Neural cell (in vitro differentiated cells): ENCODE measurements around the gene DTYMK. TPM values are rescaled to one million over a fixed set of nuclear protein-coding genes. Genes with fewer than 3 reads are reported as not detected.
A peak's percentile ranks its signal among the peaks of the same experiment; 100 is the strongest.

Source experiments
- H2AFZ ChIP-seq: fragments of 200-600, 300-800 bp; sonication (generic), shearing (Covaris generic); 2 replicates; pipeline ENCODE4 v1.6.0; 2014; ENCODE audit warnings: low read depth, mild to moderate bottlenecking, antibody characterized with exemption, low read length, moderate library complexity
- H3F3A ChIP-seq: fragments of 200-600 bp; shearing (Covaris generic); 2 replicates; pipeline ENCODE4 v1.6.1; 2016; ENCODE audit warnings: mild to moderate bottlenecking, moderate library complexity, mixed read lengths, antibody characterized with exemption, low read length; ENCODE audit not compliant: insufficient read depth, poor library complexity, severe bottlenecking
- H3K27ac ChIP-seq: fragments of 200-600, 300-800 bp; sonication (generic), shearing (Covaris generic); 2 replicates; pipeline ENCODE4 v1.5.1; 2014; ENCODE audit warnings: mild to moderate bottlenecking, low read length, moderate library complexity
- H3K27me3 ChIP-seq: fragments of 300-800, 200-600 bp; sonication (generic), shearing (Covaris generic); 2 replicates; pipeline ENCODE4 v1.6.0; 2014; ENCODE audit warnings: mild to moderate bottlenecking, low read depth, low read length, moderate library complexity; ENCODE audit not compliant: insufficient read depth
- H3K36me3 ChIP-seq: fragments of 300-800, 200-600 bp; sonication (generic), shearing (Covaris generic); 2 replicates; pipeline ENCODE4 v1.5.1; 2014; ENCODE audit warnings: mild to moderate bottlenecking, antibody characterized with exemption, low read length, moderate library complexity; ENCODE audit not compliant: insufficient read depth
- H3K4me2 ChIP-seq: fragments of 300-800, 200-600 bp; sonication (generic), shearing (Covaris generic); 2 replicates; pipeline ENCODE4 v1.6.0; 2014; ENCODE audit warnings: mild to moderate bottlenecking, low read length
- H3K4me3 ChIP-seq: fragments of 300-800, 200-600 bp; sonication (generic), shearing (Covaris generic); 2 replicates; pipeline ENCODE4 v1.5.1; 2014; ENCODE audit warnings: mild to moderate bottlenecking, low read length, moderate library complexity
- H3K79me2 ChIP-seq: fragments of 200-600 bp; shearing (Covaris generic); replicated peaks from 2 replicates; pipeline ENCODE4 v1.6.0; 2014; ENCODE audit warnings: mild to moderate bottlenecking, low read length, moderate library complexity; ENCODE audit not compliant: insufficient read depth
- H3K9ac ChIP-seq: fragments of 300-800, 200-600 bp; sonication (generic), shearing (Covaris generic); 2 replicates; pipeline ENCODE4 v1.6.1; 2016; ENCODE audit warnings: mild to moderate bottlenecking, low read length, mixed read lengths
- H3K9me2 ChIP-seq: fragments of 200-600 bp; shearing (Covaris generic); 2 replicates; pipeline ENCODE4 v1.6.1; 2016; ENCODE audit warnings: mild to moderate bottlenecking, low read length, mixed read lengths; ENCODE audit not compliant: insufficient read depth
- H3K9me3 ChIP-seq: fragments of 200-600, 300-800 bp; sonication (generic), shearing (Covaris generic); 2 replicates; pipeline ENCODE4 v1.6.1; 2016; ENCODE audit warnings: mild to moderate bottlenecking, mixed run types, low read length, moderate library complexity, mixed read lengths
- H4K20me1 ChIP-seq: fragments of 200-600 bp; shearing (Covaris generic); 2 replicates; pipeline ENCODE4 v1.6.1; 2016; ENCODE audit warnings: mild to moderate bottlenecking, mixed run types; ENCODE audit not compliant: insufficient read depth
- CTCF ChIP-seq: fragments of 450-650 bp; IDR thresholded peaks from 2 replicates; pipeline ENCODE4 v1.5.1; 2014; ENCODE audit warnings: antibody characterized with exemption, mild to moderate bottlenecking, moderate library complexity; ENCODE audit not compliant: poor library complexity, severe bottlenecking
- EP300 ChIP-seq: fragments of 450-650 bp; conservative IDR thresholded peaks from 2 replicates; pipeline ENCODE4 v1.6.1; 2014; ENCODE audit warnings: antibody characterized with exemption, mild to moderate bottlenecking, moderate library complexity; ENCODE audit not compliant: poor library complexity, severe bottlenecking
- EZH2 ChIP-seq: fragments of 200-600, 300-800 bp; shearing (Covaris generic), sonication (generic); IDR thresholded peaks from 2 replicates; pipeline ENCODE4 v1.6.1; 2014; ENCODE audit warnings: antibody characterized with exemption, low read length, borderline replicate concordance, mild to moderate bottlenecking; ENCODE audit not compliant: insufficient read depth, poor library complexity, severe bottlenecking
- MXI1 ChIP-seq: fragments of 450-650 bp; conservative IDR thresholded peaks from 2 replicates; pipeline ENCODE4 v1.6.1; 2014; ENCODE audit warnings: antibody characterized with exemption, mild to moderate bottlenecking; ENCODE audit not compliant: poor library complexity, severe bottlenecking
- POLR2AphosphoS5 ChIP-seq: IDR thresholded peaks from 2 replicates; pipeline ENCODE4 v1.6.1; 2012
- RAD21 ChIP-seq: fragments of 450-650 bp; conservative IDR thresholded peaks from 2 replicates; pipeline ENCODE4 v1.6.1; 2014; ENCODE audit warnings: antibody characterized with exemption, mild to moderate bottlenecking, moderate library complexity
- REST ChIP-seq: IDR thresholded peaks from 2 replicates; pipeline ENCODE4 v1.6.1; 2012; ENCODE audit warnings: borderline replicate concordance
- SMC3 ChIP-seq: fragments of 450-650 bp; conservative IDR thresholded peaks from 2 replicates; pipeline ENCODE4 v1.6.1; 2014; ENCODE audit warnings: antibody characterized with exemption, mild to moderate bottlenecking, moderate library complexity; ENCODE audit not compliant: poor library complexity
- TAF1 ChIP-seq: IDR thresholded peaks from 2 replicates; pipeline ENCODE4 v1.6.1; 2012; ENCODE audit warnings: low read depth
- polyA plus RNA-seq: library from polyadenylated mRNA; depleted of rRNA; stranded (reverse); fragments of >200 nt; gene quantifications from 2 replicates; pipeline ENCODE4 v1.2.3, GENCODE V29; 2014

The DTYMK gene
- polyA plus RNA-seq, 1 donor from 2014 or later = 33.5 TPM

- Histone ChIP-seq H3K27me3 (no peaks in the 10 kb centered on the region), H3K9me3 (no peaks in the 10 kb centered on the region), H3K27ac (no peak overlapping the region), H3K36me3 (no peaks in the 10 kb centered on the region), H3F3A (no peaks in the 10 kb centered on the region), H3K4me3 (no peak overlapping the region), H2AFZ (no peak overlapping the region), H3K9me2 (no peaks in the 10 kb centered on the region), H3K9ac (no peak overlapping the region), H3K4me2 (no peak overlapping the region), H4K20me1 (no peaks in the 10 kb centered on the region), H3K79me2 (peaks cover 8% of the 10 kb centered on the region)
- no peak for TF ChIP-seq RAD21
- TF ChIP-seq MXI1 = no peak
- no peak for TF ChIP-seq TAF1
- TF ChIP-seq REST = no peak
- no peak for TF ChIP-seq POLR2AphosphoS5
- no peak for TF ChIP-seq EP300
- no peak for TF ChIP-seq CTCF
- no peak for TF ChIP-seq SMC3
- no peak for TF ChIP-seq EZH2
These were observed 19.9 kb upstream of the DTYMK start for GRCh38 chr2:241706537-241706936.

- no peaks in the 10 kb centered on the region for H3K36me3 ChIP-seq
- peak overlapping the region; percentile 52 for H2AFZ ChIP-seq
- peaks cover 8% of the 10 kb centered on the region for H3K79me2 ChIP-seq
- H4K20me1 ChIP-seq = no peaks in the 10 kb centered on the region
- peak overlapping the region; percentile 69 for H3K9ac ChIP-seq
- H3K27ac ChIP-seq = peak overlapping the region; percentile 39
- peak overlapping the region; percentile 69 for H3K4me2 ChIP-seq
- H3K9me3 ChIP-seq = no peaks in the 10 kb centered on the region
- H3K9me2 ChIP-seq = no peaks in the 10 kb centered on the region
- peak overlapping the region; percentile 82 for H3K4me3 ChIP-seq
- TF ChIP-seq EP300 (no peak), EZH2 (no peak), TAF1 (no peak), RAD21 (no peak), MXI1 (no peak), POLR2AphosphoS5 (no peak), REST (no peak)
- no peaks in the 10 kb centered on the region for H3K27me3 ChIP-seq
- H3F3A ChIP-seq = no peaks in the 10 kb centered on the region
These were observed 16.5 kb upstream of the DTYMK start for GRCh38 chr2:241703032-241703604.
